ENCODE measurements around the gene TTLL6.

Gene TTLL6

DNA sequence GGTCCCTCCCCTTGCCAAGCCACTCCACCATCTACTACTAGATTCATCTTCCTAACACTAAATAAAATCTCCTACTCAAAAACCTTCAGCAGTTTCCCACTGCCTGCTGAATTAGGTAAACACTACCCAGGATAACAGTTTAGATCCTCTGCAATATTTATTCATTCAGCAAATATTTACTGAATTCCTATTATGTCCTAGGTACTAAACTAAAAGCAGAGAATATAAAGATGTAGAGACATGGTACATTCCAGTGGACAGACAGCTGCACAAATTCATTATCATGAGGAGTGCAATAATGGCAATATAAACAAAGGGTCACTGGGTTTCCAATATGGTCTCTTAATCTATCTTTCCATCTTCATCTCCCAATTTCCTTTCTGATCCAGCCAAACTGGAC lies 57.7 kb downstream of the TTLL6 start:
- DNase-seq (ENCODE audit: low spot score) = no peak

GRCh38 chr17:48757524-48757961 lies 59.5 kb downstream of the TTLL6 start:
- no peak for DNase-seq (ENCODE audit: low spot score)

- no peak for DNase-seq (ENCODE audit: low spot score)
Measured at GRCh38 chr17:48756830-48757251, 60.2 kb downstream of the TTLL6 start.

DNA sequence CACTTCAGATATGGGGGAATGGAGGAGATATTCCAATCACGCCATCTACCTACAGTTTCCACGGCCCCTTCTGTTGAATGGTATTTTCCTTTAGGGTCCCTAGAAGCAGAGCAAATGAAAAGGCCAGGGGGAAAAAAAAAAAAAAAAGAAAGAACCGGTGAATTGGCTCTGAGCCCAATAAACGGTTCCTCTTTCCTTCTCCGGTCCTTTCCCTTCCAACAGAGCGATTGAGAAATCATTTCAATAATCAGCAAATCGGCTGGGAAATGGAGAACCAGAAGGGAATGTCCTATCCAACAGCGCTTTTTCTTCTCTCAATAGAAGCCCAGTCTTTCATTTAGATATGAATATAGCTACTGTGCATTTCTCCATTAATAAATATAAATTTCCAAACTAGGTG lies 61.7 kb downstream of the TTLL6 start:
- DNase-seq (ENCODE audit: low spot score) = no peak

DNA sequence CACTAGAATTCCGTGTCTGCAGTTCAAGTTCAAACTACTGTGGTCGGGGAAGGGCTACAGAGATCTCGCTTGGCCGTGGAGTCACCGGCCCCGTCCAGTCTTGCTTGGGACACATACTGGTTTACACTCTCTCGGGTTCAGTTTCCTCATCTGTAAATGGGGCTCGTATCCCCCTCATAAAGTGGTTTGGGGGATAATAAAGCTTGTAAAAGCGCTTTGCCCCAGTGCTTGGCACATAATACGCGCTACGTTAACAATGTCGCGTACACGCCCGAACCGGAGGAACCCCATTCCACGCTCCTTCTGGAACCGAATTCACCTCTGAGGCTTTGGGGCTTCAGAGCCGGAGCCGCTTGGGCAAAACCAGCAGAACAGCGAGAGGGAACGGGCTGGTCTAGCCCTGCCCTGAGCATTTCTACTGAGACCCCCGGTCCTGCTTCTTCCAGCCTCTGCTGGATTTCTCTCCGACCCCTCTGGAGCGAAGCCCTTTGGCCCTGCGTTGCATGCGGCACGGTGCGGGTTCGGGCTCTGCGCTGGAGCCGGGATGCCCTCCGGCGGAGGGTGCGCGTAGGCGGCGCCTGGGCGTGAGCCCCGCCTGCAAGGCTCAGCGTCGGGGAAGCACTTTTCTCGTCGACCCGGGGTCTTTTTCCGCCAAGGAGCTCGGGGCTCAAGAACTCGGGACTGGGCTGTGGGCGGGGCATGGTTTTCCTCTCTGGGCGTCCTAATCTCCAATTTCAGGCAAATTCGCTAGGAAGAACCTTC lies 62.3 kb downstream of the TTLL6 start:
- no peak for DNase-seq (ENCODE audit: low spot score)

DNA sequence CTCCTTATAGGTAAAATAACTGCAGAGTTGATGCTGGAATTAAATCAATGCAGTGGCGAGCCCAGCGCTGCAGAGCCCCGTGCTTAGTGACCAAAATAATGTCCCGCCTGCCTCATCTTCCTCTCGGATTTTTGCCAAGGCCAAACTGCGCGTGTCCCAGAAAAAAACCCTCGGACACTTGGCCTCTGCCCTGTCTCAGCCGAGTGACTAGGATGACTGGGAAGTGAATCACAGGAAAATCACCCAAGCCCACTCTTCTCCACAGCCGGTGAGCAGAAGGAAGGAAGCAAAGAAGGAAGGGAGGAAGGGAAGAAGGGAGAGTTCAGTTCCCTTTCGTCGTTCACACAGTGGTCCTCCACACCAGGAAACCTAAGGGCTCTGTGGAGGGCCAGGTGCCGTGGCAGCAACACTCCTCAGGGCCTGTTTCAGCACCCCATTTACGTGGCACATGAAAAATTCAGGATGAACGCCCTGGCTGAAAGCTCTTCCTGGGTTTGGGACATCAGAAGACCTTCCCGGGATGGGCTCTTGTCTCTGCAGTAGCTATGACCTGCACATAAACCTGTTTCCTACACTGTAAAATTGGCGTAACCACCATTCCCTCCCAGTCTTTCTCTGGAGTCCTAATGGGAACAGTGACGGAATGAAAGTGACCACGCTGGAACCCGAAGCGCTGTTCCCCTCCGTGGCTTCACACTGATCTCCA lies 63.1 kb downstream of the TTLL6 start:
- DNase-seq (ENCODE audit: low spot score) = no peak

- no peak for DNase-seq (ENCODE audit: low spot score)
Measured at GRCh38 chr17:48752399-48753288, 64.4 kb downstream of the TTLL6 start.

DNA sequence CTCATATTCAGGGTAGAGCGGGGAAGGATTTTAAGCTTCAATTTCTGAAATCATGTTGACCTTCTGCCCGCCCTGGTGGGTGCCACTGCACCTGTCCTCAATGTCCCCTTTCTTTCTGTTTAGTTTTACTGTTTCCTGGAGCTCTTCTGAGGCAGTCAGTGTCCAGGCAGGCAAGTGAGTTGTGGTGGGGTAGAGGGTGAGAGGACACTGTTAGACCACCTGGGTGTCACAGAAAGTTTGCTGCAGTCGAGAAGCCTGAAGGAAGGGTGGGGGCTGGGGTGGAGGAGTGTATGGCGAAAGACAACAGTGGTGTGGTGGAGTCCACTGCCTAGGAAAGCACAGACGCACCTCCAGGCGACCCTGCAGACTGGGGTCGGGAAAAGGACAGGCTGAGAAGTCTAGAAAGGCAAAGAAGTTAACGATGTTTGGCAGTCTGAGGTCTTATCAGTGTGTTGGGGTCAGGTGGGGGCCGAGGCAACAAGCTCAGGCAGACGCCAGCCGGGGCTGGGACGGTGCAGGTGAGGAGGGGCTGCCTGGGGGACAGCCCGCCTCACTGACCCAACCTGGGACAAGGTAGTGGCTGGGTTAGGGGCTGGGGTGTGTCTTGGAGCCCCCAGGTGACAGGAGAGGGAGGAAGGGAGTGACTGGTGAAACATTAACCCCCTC lies 65.2 kb downstream of the TTLL6 start:
- DNase-seq (ENCODE audit: low spot score) = no peak

DNA sequence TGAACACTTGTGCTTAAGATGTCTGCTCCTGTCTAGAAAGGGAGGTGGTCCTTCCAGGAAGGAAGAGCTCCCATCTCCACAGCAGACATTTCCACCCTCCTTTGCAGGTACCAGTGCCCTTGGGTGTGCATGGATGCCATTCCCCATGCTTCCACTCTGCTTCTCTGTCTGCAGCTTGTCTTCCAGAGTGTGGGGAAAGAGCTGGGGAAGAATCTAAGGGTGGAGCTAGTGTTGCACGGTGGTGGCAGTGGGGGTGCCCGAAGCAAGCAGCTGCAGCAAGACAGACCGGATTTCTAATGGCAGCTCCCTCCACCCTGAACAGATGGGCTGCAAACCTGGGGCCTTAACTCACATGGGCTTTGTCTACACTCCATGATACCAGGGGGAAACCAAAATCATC lies 65.9 kb downstream of the TTLL6 start:
- no peak for DNase-seq (ENCODE audit: low spot score)

DNA sequence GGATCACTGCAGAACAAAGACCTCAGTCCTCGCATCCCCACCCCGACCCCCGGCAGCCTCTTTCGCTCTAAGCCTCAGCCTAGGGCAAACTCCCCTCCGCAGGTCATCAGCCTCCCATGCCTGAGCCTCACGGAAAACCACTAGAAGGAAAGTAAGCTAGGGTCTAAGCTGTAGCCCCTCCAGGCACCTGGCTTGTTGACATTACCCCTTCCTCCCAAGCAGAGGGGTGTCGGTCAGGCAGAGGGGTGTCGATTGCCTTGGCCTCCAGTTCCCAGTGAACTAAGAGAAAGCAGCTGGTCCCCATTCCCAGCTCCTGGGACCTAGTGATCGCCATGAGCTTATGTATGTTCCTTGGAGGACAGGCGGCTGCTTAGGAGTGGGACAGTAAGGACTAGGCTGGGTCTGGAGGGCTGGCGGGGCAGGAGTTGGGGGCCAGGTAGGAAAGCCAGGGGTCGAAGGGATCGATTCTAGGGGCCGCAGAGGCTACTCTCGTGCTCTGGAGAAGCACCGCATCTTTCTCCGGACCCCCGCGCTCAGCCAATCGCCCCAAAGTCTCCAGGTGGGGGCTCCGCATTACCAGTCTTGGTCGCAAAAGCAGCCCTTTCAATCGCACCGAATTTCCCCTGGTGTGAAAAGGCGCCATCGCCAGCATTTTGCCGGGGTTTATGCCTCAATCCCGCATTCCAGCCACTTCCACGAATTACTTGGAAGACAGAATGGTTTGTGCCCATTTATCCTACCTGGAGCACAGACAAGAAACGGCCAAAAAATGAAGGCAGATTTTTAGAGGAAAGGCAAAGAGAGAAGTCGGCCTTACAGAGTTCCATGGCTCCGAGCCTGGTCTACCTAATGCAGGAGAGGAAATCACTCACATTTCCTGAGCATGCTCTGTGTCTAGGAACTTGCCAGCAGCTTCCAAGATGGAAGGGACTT lies 67.1 kb downstream of the TTLL6 start:
- no peak for DNase-seq (ENCODE audit: low spot score)

- DNase-seq (ENCODE audit: low spot score) = no peak
Measured at GRCh38 chr17:48748718-48749566, 68.1 kb downstream of the TTLL6 start.

GRCh38 chr17:48747445-48748363 lies 69.3 kb downstream of the TTLL6 start:
- DNase-seq (ENCODE audit: low spot score) = no peak

DNA sequence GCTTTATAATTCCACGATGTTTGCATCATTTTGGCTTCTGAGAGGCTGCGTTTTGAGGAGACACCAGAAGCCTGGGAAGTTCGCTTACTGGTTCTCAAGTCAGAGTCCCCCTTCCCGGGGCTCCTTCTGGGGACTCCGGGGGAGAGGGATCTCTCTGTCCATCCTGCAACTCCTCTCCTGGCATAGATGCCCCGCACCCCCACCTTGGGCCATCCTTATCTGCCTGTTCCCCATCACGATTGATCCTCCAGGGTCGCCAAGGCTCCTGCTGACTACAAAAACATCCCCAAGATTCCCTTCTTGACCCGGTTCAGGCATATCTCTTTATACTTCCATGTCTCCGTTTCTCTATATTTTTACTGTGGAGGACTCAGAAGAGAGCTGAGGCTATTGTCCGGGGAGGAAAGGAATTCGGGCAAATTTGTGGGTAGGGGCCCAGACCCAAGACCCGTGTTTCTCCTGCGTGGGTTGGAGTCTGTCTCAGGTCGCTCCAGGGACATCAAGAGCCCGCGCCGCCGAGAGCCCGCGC lies 70.0 kb downstream of the TTLL6 start:
- no peak for DNase-seq (ENCODE audit: low spot score)

GRCh38 chr17:48745381-48746275 lies 71.4 kb downstream of the TTLL6 start:
- DNase-seq (ENCODE audit: low spot score) = no peak

- no peak for DNase-seq (ENCODE audit: low spot score)
Measured at GRCh38 chr17:48740537-48740936, 76.5 kb downstream of the TTLL6 start.

GRCh38 chr17:48738803-48739526 lies 78.1 kb downstream of the TTLL6 start:
- no peak for DNase-seq (ENCODE audit: low spot score)

DNA sequence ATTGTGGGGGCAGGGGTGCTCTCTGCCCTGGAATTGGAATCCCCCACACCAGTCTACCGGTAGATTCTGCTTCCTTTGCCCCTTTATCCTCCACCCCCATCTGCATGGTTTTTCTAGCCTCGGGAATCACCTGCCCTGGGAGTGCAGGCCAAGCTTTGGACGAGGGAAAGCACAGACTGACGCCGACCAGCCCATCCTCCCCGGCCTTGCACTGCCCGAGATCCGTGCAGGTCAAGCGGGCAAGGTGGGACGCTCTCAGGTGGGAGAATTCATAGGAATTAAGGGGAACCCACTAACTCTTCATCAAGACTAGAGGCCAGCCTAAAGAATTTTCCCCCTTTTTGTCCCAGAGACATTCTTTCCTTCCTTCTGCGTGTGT lies 78.6 kb downstream of the TTLL6 start:
- DNase-seq (ENCODE audit: low spot score) = no peak

Measured in CD4-positive, alpha-beta T cell treated with Interleukin-15 for 4 hours (primary cell).